Effector memory CD4-positive, alpha-beta T cell (primary cell): ENCODE measurements around the gene SREK1.
A peak's percentile ranks its signal among the peaks of the same experiment; 100 is the strongest.

Experiments used
- DNase-seq, 3 donors: peaks; one replicate each; pipeline ENCODE4 v3.0.0-alpha.2; 2020
- H3K27ac ChIP-seq: 2 replicates; pipeline ENCODE4 v1.7.0; 2013; ENCODE audit warnings: mild to moderate bottlenecking, low read length, moderate library complexity; ENCODE audit not compliant: insufficient read depth, poor library complexity, severe bottlenecking
- H3K27me3 ChIP-seq: replicated peaks from 2 replicates; pipeline ENCODE4 v1.7.0; 2013; ENCODE audit warnings: mild to moderate bottlenecking, low read length; ENCODE audit not compliant: insufficient read depth, control insufficient read depth, poor library complexity, severe bottlenecking
- H3K36me3 ChIP-seq: 2 replicates; pipeline ENCODE4 v1.7.0; 2013; ENCODE audit warnings: mild to moderate bottlenecking, low read length, moderate library complexity; ENCODE audit not compliant: control insufficient read depth, insufficient read depth
- H3K4me1 ChIP-seq: 2 replicates; pipeline ENCODE4 v1.7.0; 2013; ENCODE audit warnings: low read length, mild to moderate bottlenecking; ENCODE audit not compliant: control insufficient read depth, insufficient read depth, poor library complexity, severe bottlenecking
- H3K4me3 ChIP-seq: 2 replicates; pipeline ENCODE4 v1.7.0; 2013; ENCODE audit warnings: low read length, low read depth, mild to moderate bottlenecking; ENCODE audit not compliant: insufficient read depth, poor library complexity, severe bottlenecking
- H3K9me3 ChIP-seq: 2 replicates; pipeline ENCODE4 v1.7.0; 2013; ENCODE audit warnings: mild to moderate bottlenecking, low read length, moderate library complexity; ENCODE audit not compliant: control insufficient read depth

SREK1 gene

GRCh38 chr5:66161356-66161755 is 17.3 kb downstream of the SREK1 start:
- no peak overlapping the region for H3K27ac ChIP-seq
- H3K4me3 ChIP-seq = no peak overlapping the region
- H3K9me3 ChIP-seq = no peaks in the 10 kb centered on the region
- peaks cover 56% of the 10 kb centered on the region for H3K36me3 ChIP-seq
- H3K27me3 ChIP-seq = no peaks in the 10 kb centered on the region
- H3K4me1 ChIP-seq = no peaks in the 10 kb centered on the region
- no peak for DNase-seq

- no peaks in the 10 kb centered on the region for H3K4me1 ChIP-seq
- no peak for DNase-seq
- H3K36me3 ChIP-seq = peaks cover 53% of the 10 kb centered on the region
These were observed 20.1 kb downstream of the SREK1 start for GRCh38 chr5:66164044-66164790.

GRCh38 chr5:66168226-66168625 is 24.1 kb downstream of the SREK1 start:
- DNase-seq = no peak
- no peak overlapping the region for H3K4me3 ChIP-seq
- peaks cover 7% of the 10 kb centered on the region for H3K4me1 ChIP-seq
- H3K27ac ChIP-seq = no peak overlapping the region
- H3K27me3 ChIP-seq = no peaks in the 10 kb centered on the region
- H3K36me3 ChIP-seq = peaks cover 20% of the 10 kb centered on the region
- no peaks in the 10 kb centered on the region for H3K9me3 ChIP-seq

More at GRCh38 chr5:66164044-66164790, 20.1 kb downstream of the SREK1 start:
- Histone ChIP-seq H3K4me3 (no peak overlapping the region), H3K27me3 (no peaks in the 10 kb centered on the region), H3K27ac (no peak overlapping the region), H3K9me3 (no peaks in the 10 kb centered on the region)

- Histone ChIP-seq H3K9me3 (no peaks in the 10 kb centered on the region), H3K4me3 (no peak overlapping the region), H3K27me3 (no peaks in the 10 kb centered on the region), H3K27ac (no peak overlapping the region), H3K4me1 (peaks cover 7% of the 10 kb centered on the region), H3K36me3 (peaks cover 9% of the 10 kb centered on the region)
- no peak for DNase-seq
These were observed 25.4 kb downstream of the SREK1 start for GRCh38 chr5:66169534-66169933.

- peak overlapping the region; percentile 27 for H3K27ac ChIP-seq
- peaks cover 6% of the 10 kb centered on the region for H3K36me3 ChIP-seq
- no peak for DNase-seq
- peaks cover 7% of the 10 kb centered on the region for H3K4me1 ChIP-seq
- no peaks in the 10 kb centered on the region for H3K9me3 ChIP-seq
- no peak overlapping the region for H3K4me3 ChIP-seq
- no peaks in the 10 kb centered on the region for H3K27me3 ChIP-seq
These were observed 26.3 kb downstream of the SREK1 start for GRCh38 chr5:66170195-66170919.

- H3K9me3 ChIP-seq = no peaks in the 10 kb centered on the region
- no peaks in the 10 kb centered on the region for H3K27me3 ChIP-seq
- peaks cover 7% of the 10 kb centered on the region for H3K4me1 ChIP-seq
- peak overlapping the region; percentile 40 for H3K27ac ChIP-seq
- no peak overlapping the region for H3K4me3 ChIP-seq
- DNase-seq = peak; percentile 4 to 47 (median 17)
- peaks cover 16% of the 10 kb centered on the region for H3K36me3 ChIP-seq
These were observed 27.5 kb downstream of the SREK1 start for GRCh38 chr5:66171349-66172344.

- peaks cover 40% of the 10 kb centered on the region for H3K36me3 ChIP-seq
- H3K27me3 ChIP-seq = no peaks in the 10 kb centered on the region
- H3K4me1 ChIP-seq = peaks cover 7% of the 10 kb centered on the region
- H3K9me3 ChIP-seq = no peaks in the 10 kb centered on the region
- H3K27ac ChIP-seq = no peak overlapping the region
- no peak for DNase-seq
- no peak overlapping the region for H3K4me3 ChIP-seq
These were observed 30.2 kb downstream of the SREK1 start for GRCh38 chr5:66174338-66174737.

- Histone ChIP-seq H3K9me3 (no peaks in the 10 kb centered on the region), H3K27ac (no peak overlapping the region), H3K36me3 (peaks cover 55% of the 10 kb centered on the region), H3K4me3 (no peak overlapping the region), H3K27me3 (no peaks in the 10 kb centered on the region), H3K4me1 (no peaks in the 10 kb centered on the region)
- DNase-seq = no peak
These were observed 34.7 kb downstream of the SREK1 start for GRCh38 chr5:66178799-66179198.

- H3K27me3 ChIP-seq = no peaks in the 10 kb centered on the region
- H3K4me3 ChIP-seq = no peak overlapping the region
- H3K36me3 ChIP-seq = peaks cover 55% of the 10 kb centered on the region
- H3K9me3 ChIP-seq = no peaks in the 10 kb centered on the region
- H3K27ac ChIP-seq = no peak overlapping the region
- no peaks in the 10 kb centered on the region for H3K4me1 ChIP-seq
- no peak for DNase-seq
These were observed 35.4 kb downstream of the SREK1 start for GRCh38 chr5:66179297-66180051.
